Hypothalamus (tissue), 51 donors: Measurements from ENCODE around the gene ADAMTS2.

Experiments
- DNase-seq, 51 donors: peaks; one replicate each; lab custom pipeline; 2025; lab: John Stamatoyannopoulos, UW

Gene ADAMTS2

DNA sequence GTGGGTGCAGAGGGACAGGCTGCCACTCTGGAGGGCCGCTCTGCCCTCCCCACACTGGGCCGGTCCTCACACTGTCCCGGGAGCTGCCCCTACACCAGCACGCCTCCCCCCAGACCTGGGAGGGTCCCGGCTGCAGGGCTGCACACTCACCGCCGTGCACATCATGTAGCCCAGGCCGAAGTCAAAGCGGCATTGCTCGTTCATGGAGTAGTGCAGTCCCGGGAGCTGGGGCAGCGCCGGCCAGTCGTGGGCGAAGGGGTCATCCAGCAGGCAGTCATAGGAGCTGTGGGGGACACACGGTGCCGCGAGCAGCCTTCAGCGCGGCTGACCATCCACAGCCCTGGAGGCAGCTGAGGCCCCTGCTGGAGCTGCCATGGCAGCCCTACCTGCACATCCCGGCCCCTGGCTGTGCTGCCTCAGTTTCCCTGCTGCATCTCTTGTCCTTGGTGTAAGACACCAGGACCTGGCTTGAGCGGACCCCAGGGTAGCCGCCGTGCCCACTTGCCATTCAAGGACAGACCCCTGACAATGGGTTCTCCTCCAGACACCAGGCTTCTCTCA is 191.8 kb downstream of the ADAMTS2 start:
- no peak for DNase-seq

DNA sequence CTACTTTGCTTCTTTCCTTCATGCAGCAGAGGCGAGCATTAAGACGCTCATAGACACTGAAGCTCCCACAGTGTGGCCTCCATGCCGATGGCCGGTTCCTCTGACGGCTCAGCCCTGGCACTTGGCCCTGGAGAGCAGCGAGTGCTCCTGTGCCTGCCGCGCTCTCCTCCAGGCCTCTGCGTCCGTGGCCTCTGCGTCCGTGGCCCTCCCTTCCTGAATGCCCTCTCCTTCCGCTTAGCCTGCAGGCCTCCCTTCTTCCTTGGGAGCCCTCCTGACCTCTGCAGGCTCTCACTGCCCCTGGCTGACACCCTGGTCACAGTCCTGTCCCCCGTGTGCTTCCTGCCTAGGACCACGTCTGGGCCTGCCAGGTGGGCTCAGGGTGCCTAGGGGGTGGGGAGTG is 192.3 kb downstream of the ADAMTS2 start:
- no peak for DNase-seq

DNA sequence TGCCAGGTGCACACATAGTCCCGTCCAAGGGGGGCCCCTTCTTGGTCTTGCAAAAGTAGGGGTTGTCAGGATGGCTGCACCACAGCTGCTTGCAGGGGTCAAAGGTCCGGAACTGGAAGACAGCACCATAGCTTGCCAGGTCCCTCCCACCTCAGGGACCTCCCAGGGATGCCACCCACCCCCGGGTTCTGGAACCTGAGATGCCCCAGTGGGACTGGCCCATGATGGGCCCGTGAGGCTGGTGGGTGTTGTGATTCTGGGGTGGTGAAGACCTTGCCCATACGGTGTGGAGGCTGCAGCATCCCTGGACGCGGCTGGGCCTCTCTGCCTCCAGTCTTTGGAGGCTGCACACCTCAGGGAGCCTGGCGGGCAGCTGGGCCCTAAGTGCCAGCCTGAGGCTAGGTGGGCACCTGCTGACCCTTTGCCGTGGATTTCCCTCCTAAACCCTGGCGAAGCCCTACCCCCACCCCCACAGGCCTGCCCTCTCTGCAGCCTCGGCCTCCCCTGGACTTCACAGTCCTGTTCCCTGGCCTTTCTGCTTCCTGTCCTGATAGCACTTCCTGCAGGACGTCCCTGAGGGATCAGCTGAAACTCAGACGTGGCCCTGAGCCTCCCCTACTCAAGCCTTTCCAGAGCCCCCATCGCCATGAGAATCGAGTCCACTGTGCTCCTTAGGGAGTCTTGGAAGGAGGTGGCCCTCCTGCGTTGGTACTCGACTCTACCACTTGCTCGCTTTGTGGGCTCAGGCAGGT is 192.9 kb downstream of the ADAMTS2 start:
- DNase-seq, result no peak

DNA sequence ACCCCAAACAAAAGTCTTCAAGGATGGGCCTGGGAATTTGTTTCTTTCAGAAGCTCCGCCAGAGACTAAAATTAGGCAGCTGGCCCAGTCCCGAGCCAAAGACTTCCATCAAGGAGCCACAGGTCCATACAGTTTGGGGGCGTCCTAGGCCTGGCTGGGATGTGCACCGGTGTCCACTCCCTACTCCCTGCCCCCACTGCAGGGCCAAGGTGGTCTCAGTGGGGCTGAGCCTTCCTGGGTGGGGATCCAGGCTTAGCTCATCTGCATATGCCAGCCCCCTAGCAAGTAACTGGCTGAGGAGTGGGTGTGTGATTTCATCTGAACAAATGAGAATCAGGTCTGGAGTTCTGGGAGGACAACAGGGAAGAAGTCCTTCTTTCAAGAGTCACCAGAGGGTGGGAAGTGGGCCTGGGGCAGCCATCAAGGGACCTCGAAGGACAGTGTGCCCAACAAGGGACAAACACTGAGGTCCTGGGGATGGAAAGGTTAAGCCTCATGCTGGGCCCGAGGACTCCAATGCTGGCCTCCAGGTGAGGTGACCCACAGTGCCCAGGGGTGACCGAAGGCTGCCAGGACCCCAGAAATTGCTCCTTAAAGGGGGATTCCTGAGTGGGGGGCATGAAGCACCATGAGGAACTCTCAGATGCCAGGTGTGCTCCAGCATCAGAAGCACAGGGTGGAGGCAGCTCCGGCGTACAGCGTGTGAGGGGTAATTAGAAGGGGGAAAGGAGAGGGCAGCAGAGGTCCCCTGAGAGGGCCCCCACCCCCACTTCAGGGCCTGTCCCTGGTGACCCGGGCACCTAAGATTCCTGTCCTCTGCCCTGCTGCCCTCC is 193.8 kb downstream of the ADAMTS2 start:
- DNase-seq, result no peak

DNA sequence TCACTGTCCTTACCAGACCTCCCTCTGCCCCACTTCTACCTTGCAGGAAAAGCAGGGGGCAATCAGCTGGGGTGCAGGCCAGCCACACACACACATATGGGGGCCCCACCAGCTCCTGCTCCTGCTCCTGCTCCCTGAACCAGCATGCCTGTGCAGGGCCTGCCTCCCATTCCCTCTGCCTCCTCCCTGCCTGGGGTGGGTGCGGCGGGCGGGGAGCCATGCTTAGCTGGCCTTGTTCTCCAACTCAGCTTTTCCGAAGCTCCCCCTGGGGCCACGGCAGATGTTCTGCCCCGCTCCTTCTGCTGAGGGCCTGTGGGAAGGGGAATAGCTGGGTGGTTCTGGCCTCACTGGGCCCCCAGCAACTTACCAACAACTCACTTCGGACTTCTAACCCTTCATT is 195.2 kb downstream of the ADAMTS2 start:
- no peak for DNase-seq

DNA sequence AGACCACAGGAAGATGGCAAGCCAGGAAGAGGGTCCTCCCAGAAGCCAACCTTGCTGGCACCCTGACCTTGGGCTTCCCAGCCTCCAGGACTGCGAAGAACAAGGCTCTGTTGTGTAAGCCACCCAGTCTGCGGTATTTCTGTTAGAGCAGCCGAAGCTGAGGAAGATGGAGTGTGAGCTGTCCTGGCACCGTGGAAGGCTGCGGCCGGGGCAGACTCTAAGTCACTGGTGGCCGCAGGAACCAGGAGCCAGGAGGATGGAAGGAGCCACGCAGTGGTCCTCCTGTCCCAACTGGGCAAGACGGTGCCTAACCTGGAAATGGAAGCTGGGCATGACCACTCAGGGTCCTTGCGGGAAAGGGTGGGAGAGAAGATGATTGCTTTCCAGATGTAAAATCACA is 196.0 kb downstream of the ADAMTS2 start:
- DNase-seq, result no peak

DNA sequence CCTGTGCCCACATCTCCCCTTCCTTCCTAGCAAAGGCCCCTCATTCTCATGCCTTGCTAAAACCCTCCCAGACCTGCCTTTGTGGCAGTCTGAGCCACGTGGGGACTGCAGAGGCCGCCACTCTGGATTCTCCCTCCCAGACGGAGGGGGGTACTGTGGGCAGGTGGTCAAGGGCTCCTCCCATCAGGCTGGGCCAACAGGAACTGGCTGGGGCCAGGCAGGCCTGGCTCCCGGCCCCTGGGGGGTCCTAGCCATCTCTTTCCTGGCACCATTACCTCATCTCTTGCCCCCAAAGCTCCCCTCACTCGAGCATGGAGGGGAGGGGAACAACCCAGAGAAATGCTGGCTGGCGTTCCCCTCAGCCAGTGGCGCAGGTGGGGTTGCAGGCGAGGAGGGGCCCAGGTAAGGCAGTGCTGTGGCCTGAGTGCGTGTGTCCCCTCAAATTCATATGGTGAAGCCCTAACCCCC is 196.5 kb downstream of the ADAMTS2 start:
- no peak for DNase-seq

DNA sequence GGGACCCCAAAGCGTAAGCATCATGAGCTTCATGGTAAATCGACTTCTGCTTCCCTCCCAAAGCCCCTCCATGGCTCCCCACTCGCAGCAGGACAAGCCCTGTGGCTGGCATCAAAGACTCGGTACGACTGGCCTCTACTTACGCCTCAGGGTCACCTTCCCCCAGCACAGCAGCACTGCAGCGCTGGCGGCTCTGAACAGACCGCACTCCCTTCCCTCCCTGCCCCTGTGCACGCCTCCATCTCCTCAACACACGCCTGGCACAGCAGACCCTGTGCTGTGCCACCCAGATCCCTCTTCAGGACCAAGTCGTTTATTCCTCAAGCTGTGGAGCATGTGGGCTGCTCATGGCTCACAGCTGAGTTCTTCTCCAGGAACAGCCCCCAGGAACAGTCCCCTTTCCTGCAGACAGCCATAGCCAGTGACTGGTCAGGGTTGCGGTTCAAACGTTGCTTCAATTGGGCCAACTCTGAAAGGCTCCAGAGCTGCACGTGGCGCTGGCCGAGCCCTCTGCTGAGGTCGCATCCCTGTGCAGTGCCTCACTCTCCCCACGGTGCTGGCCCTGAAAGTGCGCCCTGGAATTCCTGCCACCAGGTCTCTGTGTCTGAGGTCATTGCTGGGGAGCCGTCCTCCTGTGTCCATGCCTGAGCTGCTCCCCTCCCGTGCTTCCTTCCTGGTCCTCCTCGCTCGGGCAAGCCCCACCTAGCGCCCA is 197.1 kb downstream of the ADAMTS2 start:
- DNase-seq, result no peak

DNA sequence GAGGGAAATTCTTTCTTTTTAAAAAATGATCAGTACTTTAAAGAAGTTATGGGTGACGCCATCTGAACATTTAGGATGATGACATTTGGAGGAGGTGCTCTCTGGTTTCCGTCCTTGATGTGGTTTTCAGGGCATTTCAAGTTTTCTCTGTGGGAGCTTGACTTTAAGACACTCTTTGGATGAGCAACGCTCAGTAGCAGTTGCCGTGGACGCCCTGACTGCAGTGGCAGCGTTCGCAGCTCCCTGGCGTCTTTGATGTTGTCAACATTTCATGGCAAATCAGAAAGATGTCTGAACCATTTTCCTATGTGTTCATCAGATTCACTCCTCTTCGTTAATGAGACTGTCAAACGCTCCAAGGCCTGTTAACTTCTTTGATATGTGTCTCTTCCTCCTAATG is 199.0 kb downstream of the ADAMTS2 start:
- no peak for DNase-seq

DNA sequence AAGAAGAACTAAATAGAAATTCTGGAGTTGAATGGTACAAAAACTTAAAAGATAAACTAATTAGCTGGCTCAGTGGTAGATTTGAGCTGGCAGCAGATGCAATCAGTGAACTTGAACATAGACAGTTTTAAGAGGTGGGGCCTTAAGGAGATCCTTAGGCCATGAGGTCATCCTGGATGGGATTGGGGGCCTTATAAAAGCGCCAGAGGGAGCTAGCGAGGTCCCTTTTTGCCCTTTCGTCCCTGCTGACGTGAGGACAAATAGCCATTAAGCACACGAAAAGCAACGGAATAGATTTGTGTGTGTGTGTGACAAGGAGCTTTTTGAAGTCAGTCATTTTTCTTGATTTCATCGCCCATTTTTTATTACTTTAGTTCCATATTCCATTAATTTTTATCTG is 201.8 kb downstream of the ADAMTS2 start:
- no peak for DNase-seq

DNA sequence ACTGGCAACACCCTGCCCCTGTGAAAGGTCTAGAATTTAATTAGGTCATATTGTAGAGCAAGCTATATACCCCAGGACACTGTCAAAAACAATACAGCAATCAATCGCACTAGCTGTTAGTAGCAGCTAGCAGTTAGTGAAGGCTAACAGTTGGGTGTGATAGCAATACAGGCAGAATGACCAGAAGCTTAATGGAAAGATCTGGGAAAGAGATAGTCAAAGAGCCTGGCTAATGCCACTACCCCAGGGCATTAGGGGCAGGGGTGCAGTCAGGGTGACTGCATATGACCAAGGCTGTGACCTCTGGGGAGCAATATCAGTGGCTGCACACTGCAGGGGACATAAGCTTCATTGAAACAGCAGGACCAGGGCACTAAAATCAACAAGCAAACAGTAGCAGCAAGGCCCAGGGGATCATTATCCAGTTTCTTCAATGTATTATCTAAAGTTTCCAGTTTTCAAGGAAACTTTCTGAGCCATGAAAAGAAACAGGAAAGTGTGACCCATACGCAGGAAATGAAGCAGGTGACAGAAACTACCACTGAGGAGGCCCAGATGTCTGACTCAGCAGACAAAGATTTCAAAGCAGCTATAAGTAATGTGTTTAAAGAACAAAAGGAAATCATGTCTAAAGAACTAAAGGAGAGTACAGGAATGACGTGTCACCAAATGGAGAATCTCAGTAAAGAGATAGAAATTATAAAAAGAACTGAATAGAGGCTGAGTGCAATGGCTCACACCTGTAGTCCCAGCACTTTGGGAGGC is 202.6 kb downstream of the ADAMTS2 start:
- DNase-seq, result no peak

DNA sequence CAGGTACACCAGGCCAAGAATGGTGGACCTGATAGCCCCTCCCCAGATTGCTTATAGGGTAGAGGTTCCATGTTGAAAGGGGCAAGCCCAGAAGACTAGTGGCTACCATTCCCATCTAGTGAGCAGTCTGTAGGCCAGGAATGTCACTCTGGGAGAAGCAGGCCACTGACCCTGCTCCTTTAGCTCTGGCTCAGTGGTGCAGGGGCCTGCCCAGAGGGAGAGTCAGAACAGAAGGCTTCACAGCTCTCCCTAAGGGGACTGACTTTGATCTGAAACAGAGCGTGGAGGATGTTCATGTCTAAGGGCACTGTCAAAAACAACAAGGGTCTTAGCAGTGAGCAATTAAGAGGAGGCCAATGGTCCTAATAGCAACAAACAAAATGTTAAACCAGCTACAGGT is 203.4 kb downstream of the ADAMTS2 start:
- DNase-seq, result no peak

DNA sequence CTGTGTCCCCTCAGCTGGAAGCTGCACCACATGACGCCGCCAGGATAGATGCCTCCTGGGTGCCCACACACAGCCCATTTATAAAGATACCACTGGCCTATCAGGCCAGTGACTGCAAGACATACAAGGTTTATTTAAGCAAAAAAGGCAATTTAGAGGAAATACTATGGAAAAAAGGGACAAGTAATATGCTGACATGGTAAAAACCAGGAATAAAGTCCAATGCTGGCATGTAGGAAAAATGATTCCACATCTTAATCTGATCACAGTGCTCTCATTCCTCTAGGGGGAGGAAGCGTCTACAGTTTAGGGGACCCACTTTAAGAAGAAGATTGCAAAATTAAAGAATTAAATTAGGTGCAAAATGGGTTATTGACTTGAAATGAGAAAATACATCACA is 205.0 kb downstream of the ADAMTS2 start:
- DNase-seq, result no peak

DNA sequence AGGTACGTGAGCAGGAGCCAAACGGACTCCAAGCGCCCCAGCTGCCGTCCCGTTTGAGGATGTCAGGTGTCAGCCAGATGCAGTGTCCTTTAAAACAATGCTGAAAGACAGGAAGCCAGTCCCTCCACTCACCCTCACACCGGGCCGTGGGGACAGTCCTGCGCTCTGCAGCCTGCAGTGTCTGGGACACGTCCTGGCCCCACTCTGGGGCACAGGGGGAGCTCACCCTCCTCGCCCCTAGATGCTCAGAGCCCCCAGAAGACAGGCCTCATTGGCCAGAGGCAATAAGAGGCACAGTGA is 205.4 kb downstream of the ADAMTS2 start:
- DNase-seq, result no peak

DNA sequence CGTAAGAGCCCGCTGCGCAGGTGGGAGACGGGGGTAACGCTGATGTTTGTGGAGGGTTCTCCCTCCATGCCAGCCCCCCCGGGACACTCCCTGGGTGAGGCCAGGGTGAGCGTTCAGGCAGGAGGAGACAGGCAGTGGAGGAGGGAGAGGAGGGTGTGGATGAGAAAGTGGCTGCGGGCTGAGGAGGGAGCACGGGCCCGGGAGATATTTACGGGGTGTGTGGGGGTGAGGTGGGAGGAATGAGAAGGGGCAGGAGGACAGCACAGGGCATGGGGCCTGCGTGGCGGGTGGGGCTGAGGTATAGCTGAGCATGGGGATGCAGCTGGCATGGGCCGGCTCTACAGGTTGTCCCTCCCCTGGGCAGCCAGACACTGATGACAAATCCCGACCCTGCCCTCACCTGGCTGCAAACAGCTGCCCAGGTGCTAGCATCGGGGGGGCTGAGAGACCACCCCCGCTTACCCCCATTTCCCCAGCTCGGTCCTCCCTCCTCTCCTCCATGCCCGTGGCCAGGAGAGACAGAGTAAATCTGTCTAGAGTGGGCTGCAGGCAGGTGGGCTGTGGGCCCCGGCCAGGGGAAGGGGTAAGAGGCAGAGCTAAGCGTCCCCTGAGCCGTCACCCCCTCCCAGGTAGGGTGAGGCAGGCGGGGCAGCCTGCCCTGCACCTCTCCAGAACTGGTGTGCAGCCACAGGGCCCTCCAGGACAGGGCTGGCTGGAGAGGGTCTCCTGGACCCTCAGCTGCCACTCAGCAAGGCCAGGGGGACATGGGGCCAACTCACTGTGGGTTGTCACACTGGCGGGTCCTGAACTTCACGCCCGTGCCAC is 205.9 kb downstream of the ADAMTS2 start:
- no peak for DNase-seq

DNA sequence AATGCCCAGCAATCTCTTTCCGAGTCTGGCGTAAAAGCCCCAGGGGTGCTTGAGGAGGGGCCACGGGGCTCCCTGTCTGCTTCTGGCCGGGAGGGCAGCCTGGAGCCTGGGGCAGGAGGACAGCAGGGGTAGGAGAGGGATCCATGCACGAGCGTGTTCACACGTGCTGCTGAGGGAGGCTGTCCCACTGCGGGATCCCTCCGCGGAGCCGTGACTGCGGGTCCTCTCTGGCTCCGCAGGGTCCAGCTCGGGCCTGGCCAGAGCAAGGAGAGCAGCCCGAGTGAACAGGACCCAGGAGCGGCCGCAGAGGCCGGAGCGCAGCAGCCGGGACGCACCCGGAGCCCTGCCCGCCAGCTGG is 206.7 kb downstream of the ADAMTS2 start:
- no peak for DNase-seq

DNA sequence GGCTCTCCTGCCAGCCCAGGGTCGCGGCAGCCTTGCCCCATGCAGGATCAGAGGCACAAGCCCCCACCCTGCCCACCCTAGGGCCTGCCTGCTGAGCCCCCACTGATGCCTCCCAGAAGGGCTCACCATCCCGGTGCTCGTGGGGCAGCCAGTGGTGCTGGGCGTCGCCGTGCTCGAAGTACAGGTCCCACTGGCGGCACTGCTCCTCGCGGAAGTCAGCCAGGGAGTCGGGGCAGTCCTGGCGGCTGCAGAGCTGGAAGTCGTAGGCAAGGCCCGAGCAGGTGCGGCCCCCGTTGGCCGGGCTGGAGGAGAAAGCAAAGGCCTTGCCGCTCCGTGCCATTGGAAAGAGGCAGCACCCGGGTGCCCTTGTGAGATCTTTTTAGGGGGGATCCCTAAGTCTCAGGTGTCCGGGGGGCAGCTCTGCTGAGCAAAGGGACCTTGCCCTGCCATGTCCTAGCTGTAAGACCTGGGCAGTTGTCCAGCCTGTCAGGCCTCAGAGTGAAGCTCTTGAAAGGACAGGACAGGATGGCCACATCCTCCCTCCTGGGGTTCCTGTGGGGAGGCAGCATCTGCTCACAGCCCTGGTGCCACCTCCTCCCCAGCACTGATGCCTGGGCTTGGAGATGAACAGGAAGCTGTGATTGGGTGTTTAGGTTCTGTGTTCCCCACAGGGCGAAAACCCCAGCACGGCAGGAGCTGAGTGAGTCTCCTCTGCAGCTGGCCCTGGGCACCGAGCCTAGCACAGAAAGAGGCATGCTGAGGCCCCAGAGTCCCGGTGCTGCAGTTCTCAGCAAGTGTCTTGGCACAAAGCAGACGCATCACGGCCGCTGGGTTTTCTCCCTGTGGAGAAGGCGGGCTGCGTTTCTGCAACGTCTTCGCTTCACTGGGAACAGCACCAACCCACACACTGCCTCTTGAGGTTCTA is 207.4 kb downstream of the ADAMTS2 start:
- no peak for DNase-seq

DNA sequence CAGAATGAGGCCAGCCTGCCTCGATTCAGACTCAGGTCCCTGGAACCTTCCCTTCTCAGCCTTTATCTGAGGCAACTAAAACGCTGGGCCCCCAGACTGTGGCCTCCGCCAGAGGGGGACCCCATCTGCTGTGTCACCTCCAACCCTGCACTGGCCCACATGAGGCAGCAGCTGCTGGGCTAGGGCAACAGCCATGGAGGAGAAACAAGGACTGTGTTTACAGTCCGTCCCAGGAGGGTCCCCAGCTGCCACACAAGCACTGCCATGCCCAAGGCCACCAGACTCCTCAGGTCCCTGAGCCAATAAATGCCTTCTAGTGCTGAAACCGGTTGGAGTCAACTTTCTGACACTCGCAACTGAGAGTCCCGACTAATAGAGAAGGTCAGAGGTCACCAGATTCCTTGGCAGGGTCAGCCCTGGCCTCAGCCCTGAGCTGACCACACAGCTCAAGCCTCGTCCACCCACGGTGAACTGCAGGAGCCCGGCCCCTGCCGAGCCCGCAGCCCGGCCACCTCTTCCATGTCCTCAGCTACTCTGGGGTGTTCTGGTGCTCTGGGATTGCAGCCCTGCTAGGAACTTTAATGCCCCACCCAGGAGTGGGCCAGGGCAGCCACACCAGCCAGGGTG is 208.1 kb downstream of the ADAMTS2 start:
- DNase-seq, result no peak
